Liver (tissue), 9 donors: ENCODE data around the gene RALGAPB. TPM values are rescaled to one million over a fixed set of nuclear protein-coding genes. Genes with fewer than 3 reads are reported as not detected.

Experiments used
- DNase-seq: peaks from one replicate; pipeline ENCODE4 v3.0.0-alpha.2; 2017; ENCODE audit warnings: low spot score
- H3K27ac ChIP-seq, 2 donors: one replicate each; pipeline ENCODE4 v1.7.0; 2013; ENCODE audit warnings: inconsistent platforms in 2 of 2, low read length in 2 of 2, control low read depth in 1 of 2, low read depth in 1 of 2, mild to moderate bottlenecking in 1 of 2
- H3K27me3 ChIP-seq, 4 donors: one replicate each; pipeline versions ENCODE4 v1.6.1 to v1.7.0; 2013; ENCODE audit warnings: low read length in 3 of 4, inconsistent platforms in 1 of 4, mild to moderate bottlenecking in 1 of 4, moderate library complexity in 1 of 4; ENCODE audit not compliant: control insufficient read depth in 4 of 4, insufficient read depth in 4 of 4
- H3K36me3 ChIP-seq, 4 donors: one replicate each; pipeline versions ENCODE4 v1.6.1 to v1.7.0; 2013; ENCODE audit warnings: low read length in 3 of 4, mild to moderate bottlenecking in 3 of 4, low read depth in 1 of 4, moderate library complexity in 1 of 4; ENCODE audit not compliant: control insufficient read depth in 4 of 4, insufficient read depth in 3 of 4
- H3K4me1 ChIP-seq, 4 donors: one replicate each; pipeline versions ENCODE4 v1.6.1 to v1.7.0; 2013; ENCODE audit warnings: low read length in 3 of 4, mild to moderate bottlenecking in 3 of 4, moderate library complexity in 1 of 4; ENCODE audit not compliant: control insufficient read depth in 4 of 4, insufficient read depth in 4 of 4
- H3K4me3 ChIP-seq, 3 donors: one replicate each; pipeline versions ENCODE4 v1.6.1 to v1.7.0; 2013; ENCODE audit warnings: low read length in 3 of 3, control low read depth in 1 of 3, low read depth in 1 of 3, mild to moderate bottlenecking in 1 of 3
- H3K9ac ChIP-seq, 2 donors: one replicate each; pipeline ENCODE4 v1.7.0; 2013; ENCODE audit warnings: low read length in 2 of 2, mild to moderate bottlenecking in 2 of 2, moderate library complexity in 2 of 2, control low read depth in 1 of 2, low read depth in 1 of 2
- H3K9me3 ChIP-seq, 4 donors: one replicate each; pipeline versions ENCODE4 v1.6.1 to v1.7.0; 2013; ENCODE audit warnings: low read length in 3 of 4; ENCODE audit not compliant: control insufficient read depth in 4 of 4
- ATF3 ChIP-seq: IDR thresholded peaks from 2 replicates; pipeline ENCODE4 v1.6.1; 2016; ENCODE audit warnings: antibody characterized with exemption
- CTCF ChIP-seq: fragments of 150-350 bp; IDR thresholded peaks from 2 replicates; pipeline ENCODE4 v1.5.1; 2017; ENCODE audit warnings: improper control_type of control experiment, low read depth, low read length; ENCODE audit not compliant: missing input control
- EGR1 ChIP-seq, 2 donors: IDR thresholded peaks; 2 replicates each; pipeline ENCODE4 v1.6.1; 2016 to 2018; ENCODE audit warnings: antibody characterized with exemption in 2 of 2, low read depth in 2 of 2
- FOXA1 ChIP-seq: IDR thresholded peaks from 2 replicates; pipeline ENCODE4 v1.6.1; 2016; ENCODE audit warnings: antibody characterized with exemption
- FOXA2 ChIP-seq: IDR thresholded peaks from 2 replicates; pipeline ENCODE4 v1.6.1; 2016; ENCODE audit warnings: antibody characterized with exemption
- GABPA ChIP-seq, 2 donors: IDR thresholded peaks in 1 of 2; conservative IDR thresholded peaks in 1 of 2; 2 replicates each; pipeline ENCODE4 v1.6.1; 2016; ENCODE audit warnings: antibody characterized with exemption in 2 of 2, mild to moderate bottlenecking in 1 of 2, moderate library complexity in 1 of 2
- HNF4A ChIP-seq, 2 donors: conservative IDR thresholded peaks; 2 replicates each; pipeline ENCODE4 v1.6.1; 2016; ENCODE audit warnings: antibody characterized with exemption in 2 of 2, mild to moderate bottlenecking in 2 of 2
- HNF4G ChIP-seq: IDR thresholded peaks from 2 replicates; pipeline ENCODE4 v1.6.1; 2016; ENCODE audit warnings: antibody characterized with exemption
- JUND ChIP-seq, 2 donors: IDR thresholded peaks; 2 replicates each; pipeline ENCODE4 v1.6.1; 2016; ENCODE audit warnings: antibody characterized with exemption in 2 of 2
- NR2F2 ChIP-seq: IDR thresholded peaks from 2 replicates; pipeline ENCODE4 v1.6.1; 2016; ENCODE audit warnings: antibody characterized with exemption
- RAD21 ChIP-seq, 2 donors: IDR thresholded peaks; 2 replicates each; pipeline ENCODE4 v1.6.1; 2016; ENCODE audit warnings: antibody characterized with exemption in 2 of 2, mild to moderate bottlenecking in 2 of 2
- REST ChIP-seq: IDR thresholded peaks from 2 replicates; pipeline ENCODE4 v1.6.1; 2016; ENCODE audit warnings: antibody characterized with exemption, mild to moderate bottlenecking
- RXRA ChIP-seq, 2 donors: IDR thresholded peaks; 2 replicates each; pipeline ENCODE4 v1.6.1; 2017 to 2018; ENCODE audit warnings: antibody characterized with exemption in 2 of 2, mild to moderate bottlenecking in 1 of 2
- SP1 ChIP-seq: IDR thresholded peaks from 2 replicates; pipeline ENCODE4 v1.6.1; 2018; ENCODE audit warnings: antibody characterized with exemption, mild to moderate bottlenecking
- TAF1 ChIP-seq: conservative IDR thresholded peaks from 2 replicates; pipeline ENCODE4 v1.6.1; 2016; ENCODE audit warnings: antibody characterized with exemption, mild to moderate bottlenecking
- YY1 ChIP-seq: IDR thresholded peaks from 2 replicates; pipeline ENCODE4 v1.6.1; 2016; ENCODE audit warnings: antibody characterized with exemption, mild to moderate bottlenecking
- WGBS: extraction: QIAGEN DNeasy Blood & Tissue Kit; methylation state at CpG from one replicate; pipeline ENCODE4 v1.1.7; 2013; 5-methylcytosine and 5-hydroxymethylcytosine counted together
- polyA plus RNA-seq, 2 donors: library from polyadenylated mRNA; stranded (reverse) in 1 of 2; unstranded in 1 of 2; fragments of 200-250 nt in 1 of 2; fragments of >200 nt in 1 of 2; fragmentation: Nextera tagmentation in 1 of 2; extraction: Ambion mirVana in 1 of 2; gene quantifications; one replicate each; pipeline versions ENCODE4 v1.2.1 to v1.2.3, GENCODE V29; 2013 to 2015
- total RNA-seq, 2 donors: library from RNA; depleted of rRNA; stranded (reverse); fragments of >200 nt; gene quantifications; one replicate each; pipeline ENCODE4 v1.2.3, GENCODE V29; 2014
- TF ChIP-seq, protein P1 (sequence below): IDR thresholded peaks from 2 replicates; pipeline ENCODE4 v1.6.1; 2016; ENCODE audit warnings: antibody characterized with exemption
- TF ChIP-seq, protein P2 (sequence below): IDR thresholded peaks from 2 replicates; pipeline ENCODE4 v1.6.1; 2016; ENCODE audit warnings: antibody characterized with exemption
- donor health status: healthy.
- donor health status: healthy.
- donor health status: healthy.
- donor health status: healthy.
- donor health status: healthy.

The RALGAPB gene
- total and polyA plus RNA-seq, 4 donors: 4.3 to 19.7 (median 9.5) TPM

DNA sequence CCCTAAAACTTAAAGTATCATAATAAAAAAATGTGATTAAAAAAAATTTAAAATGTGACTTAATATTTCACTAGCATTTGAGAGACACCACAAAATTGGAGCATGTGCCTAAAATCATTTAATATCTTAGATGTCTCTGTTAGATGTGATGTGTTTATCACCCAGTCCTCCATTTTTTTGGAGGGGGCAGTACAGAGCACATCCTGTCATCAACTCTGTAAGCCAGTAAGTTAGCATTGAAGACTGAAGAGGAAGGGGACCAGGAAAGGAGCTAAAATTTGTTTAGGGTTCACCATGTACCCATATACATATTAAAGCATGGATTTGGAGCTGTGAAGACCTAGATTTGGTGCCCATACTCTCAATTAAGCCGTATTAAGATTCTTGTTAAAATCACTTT, 77.6 kb downstream of the RALGAPB start:
- Histone ChIP-seq H3K36me3 (peaks cover 12 to 76% (median 63%) of the 10 kb centered on the region in 4 donors), H3K27me3 (no peaks in the 10 kb centered on the region), H3K4me1 (peaks cover 0 to 1% (median 0%) of the 10 kb centered on the region in 4 donors), H3K9me3 (no peaks in the 10 kb centered on the region), H3K4me3 (no peak overlapping the region), H3K9ac (no peak overlapping the region), H3K27ac (no peak overlapping the region)
- 100% methylated on average over 1 of the region's 1 CpG for WGBS
- TF ChIP-seq RAD21 (IDR thresholded peaks at IDR 0.05): no peak
- TF ChIP-seq EGR1 (IDR thresholded peaks at IDR 0.05; ENCODE audit: low read depth in 2 of 2): no peak
- no peak for TF ChIP-seq GABPA (IDR thresholded peaks at IDR 0.05 in 1 of 2, conservative IDR thresholded peaks at IDR 0.05 in 1 of 2)
- TF ChIP-seq ATF3: no peak
- TF ChIP-seq, protein P1, sequence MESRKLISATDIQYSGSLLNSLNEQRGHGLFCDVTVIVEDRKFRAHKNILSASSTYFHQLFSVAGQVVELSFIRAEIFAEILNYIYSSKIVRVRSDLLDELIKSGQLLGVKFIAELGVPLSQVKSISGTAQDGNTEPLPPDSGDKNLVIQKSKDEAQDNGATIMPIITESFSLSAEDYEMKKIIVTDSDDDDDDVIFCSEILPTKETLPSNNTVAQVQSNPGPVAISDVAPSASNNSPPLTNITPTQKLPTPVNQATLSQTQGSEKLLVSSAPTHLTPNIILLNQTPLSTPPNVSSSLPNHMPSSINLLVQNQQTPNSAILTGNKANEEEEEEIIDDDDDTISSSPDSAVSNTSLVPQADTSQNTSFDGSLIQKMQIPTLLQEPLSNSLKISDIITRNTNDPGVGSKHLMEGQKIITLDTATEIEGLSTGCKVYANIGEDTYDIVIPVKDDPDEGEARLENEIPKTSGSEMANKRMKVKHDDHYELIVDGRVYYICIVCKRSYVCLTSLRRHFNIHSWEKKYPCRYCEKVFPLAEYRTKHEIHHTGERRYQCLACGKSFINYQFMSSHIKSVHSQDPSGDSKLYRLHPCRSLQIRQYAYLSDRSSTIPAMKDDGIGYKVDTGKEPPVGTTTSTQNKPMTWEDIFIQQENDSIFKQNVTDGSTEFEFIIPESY: no peak
- TF ChIP-seq FOXA1: no peak
- no peak for TF ChIP-seq REST
- TF ChIP-seq, protein P2, sequence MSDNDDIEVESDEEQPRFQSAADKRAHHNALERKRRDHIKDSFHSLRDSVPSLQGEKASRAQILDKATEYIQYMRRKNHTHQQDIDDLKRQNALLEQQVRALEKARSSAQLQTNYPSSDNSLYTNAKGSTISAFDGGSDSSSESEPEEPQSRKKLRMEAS: no peak
- TF ChIP-seq HNF4A (conservative IDR thresholded peaks at IDR 0.05): no peak
- TF ChIP-seq FOXA2: no peak
- no peak for TF ChIP-seq YY1
- no peak for TF ChIP-seq TAF1
- TF ChIP-seq NR2F2: no peak
- no peak for TF ChIP-seq SP1
- TF ChIP-seq RXRA (IDR thresholded peaks at IDR 0.05): no peak
- TF ChIP-seq JUND (IDR thresholded peaks at IDR 0.05): no peak
- TF ChIP-seq HNF4G: no peak
- no peak for TF ChIP-seq CTCF
- no peak for DNase-seq
